ENCODE measurements around the gene FGF4. TPM values are rescaled to one million over a fixed set of nuclear protein-coding genes. Genes with fewer than 3 reads are reported as not detected.

The FGF4 gene
- total and polyA plus RNA-seq, 2 donors (not counting 3 experiments of a cell fraction or from before 2014, with no cell fraction given), result not detected

DNA sequence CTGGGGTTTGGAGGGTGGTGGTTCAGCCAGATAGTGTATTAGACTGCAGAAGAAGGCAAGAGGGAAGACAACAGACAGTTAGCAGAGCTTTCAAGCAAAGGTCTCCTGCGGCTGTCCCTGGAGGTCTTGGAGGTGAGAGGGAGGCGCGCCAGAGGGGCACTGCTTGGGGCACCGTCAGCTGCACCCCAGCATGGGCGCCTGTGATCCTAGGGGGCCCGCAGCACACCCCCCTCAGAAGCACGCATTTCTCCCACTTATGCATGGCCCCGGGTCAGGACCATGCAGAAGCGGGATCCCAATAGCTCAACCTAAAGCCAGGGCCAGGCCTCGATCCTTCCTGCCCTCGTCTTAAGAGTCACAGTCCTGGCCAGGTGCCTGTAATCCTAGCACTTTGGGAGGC, 26.5 kb downstream of the FGF4 start:
- Histone ChIP-seq H4K20me1 (replicated peaks; ENCODE audit: control insufficient read depth, extremely low read depth, insufficient read depth, low read length) (no peaks in the 10 kb centered on the region), H3K4me3 (replicated peaks in 1 of 3; ENCODE audit: insufficient read depth in 1 of 3, low read depth in 1 of 3, low read length in 3 of 3) (no peak overlapping the region), H3K36me3 (ENCODE audit: control insufficient read depth in 2 of 2, extremely low read depth in 1 of 2, insufficient read depth in 2 of 2, low read length in 2 of 2) (no peaks in the 10 kb centered on the region), H3K9me3 (replicated peaks; ENCODE audit: control insufficient read depth, insufficient read depth, low read length) (no peaks in the 10 kb centered on the region), H3K9ac (replicated peaks; ENCODE audit: extremely low read depth, insufficient read depth, low read length) (no peak overlapping the region), H3K4me2 (ENCODE audit: insufficient read depth, low read length) (no peak overlapping the region), H3K4me1 (ENCODE audit: control insufficient read depth, extremely low read depth, insufficient read depth, low read length) (peaks cover 5% of the 10 kb centered on the region), H3K79me2 (ENCODE audit: control insufficient read depth, insufficient read depth, low read length) (no peaks in the 10 kb centered on the region), H3K9me1 (replicated peaks; ENCODE audit: control insufficient read depth, extremely low read depth, insufficient read depth, low read length) (no peaks in the 10 kb centered on the region), H3K27me3 (ENCODE audit: control insufficient read depth in 2 of 2, insufficient read depth in 2 of 2, low read length in 2 of 2) (no peaks in the 10 kb centered on the region), H2AFZ (ENCODE audit: low read depth, low read length) (no peak overlapping the region), H3K27ac (ENCODE audit: insufficient read depth, low read depth, low read length) (no peak overlapping the region)
- no TSS peak for BruUV-seq (replicated peaks)
- TF ChIP-seq EZH2 (IDR thresholded peaks at IDR 0.05; ENCODE audit: borderline replicate concordance, low read depth, low read length, severe bottlenecking), result no peak
- no peak for TF ChIP-seq FOS (IDR thresholded peaks at IDR 0.05; ENCODE audit: borderline replicate concordance, insufficient read depth, low read length)
- TF ChIP-seq POLR2AphosphoS5 (IDR thresholded peaks at IDR 0.05; ENCODE audit: insufficient read depth, low read depth, low read length), result no peak
- no peak for TF ChIP-seq JUN (IDR thresholded peaks at IDR 0.05; ENCODE audit: borderline replicate concordance, insufficient read depth, insufficient read length, low read depth)
- TF ChIP-seq POLR2A (IDR thresholded peaks at IDR 0.05; ENCODE audit: low read depth, low read length), result no peak
- TF ChIP-seq, protein P1, sequence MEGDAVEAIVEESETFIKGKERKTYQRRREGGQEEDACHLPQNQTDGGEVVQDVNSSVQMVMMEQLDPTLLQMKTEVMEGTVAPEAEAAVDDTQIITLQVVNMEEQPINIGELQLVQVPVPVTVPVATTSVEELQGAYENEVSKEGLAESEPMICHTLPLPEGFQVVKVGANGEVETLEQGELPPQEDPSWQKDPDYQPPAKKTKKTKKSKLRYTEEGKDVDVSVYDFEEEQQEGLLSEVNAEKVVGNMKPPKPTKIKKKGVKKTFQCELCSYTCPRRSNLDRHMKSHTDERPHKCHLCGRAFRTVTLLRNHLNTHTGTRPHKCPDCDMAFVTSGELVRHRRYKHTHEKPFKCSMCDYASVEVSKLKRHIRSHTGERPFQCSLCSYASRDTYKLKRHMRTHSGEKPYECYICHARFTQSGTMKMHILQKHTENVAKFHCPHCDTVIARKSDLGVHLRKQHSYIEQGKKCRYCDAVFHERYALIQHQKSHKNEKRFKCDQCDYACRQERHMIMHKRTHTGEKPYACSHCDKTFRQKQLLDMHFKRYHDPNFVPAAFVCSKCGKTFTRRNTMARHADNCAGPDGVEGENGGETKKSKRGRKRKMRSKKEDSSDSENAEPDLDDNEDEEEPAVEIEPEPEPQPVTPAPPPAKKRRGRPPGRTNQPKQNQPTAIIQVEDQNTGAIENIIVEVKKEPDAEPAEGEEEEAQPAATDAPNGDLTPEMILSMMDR (IDR thresholded peaks at IDR 0.05; ENCODE audit: extremely low read depth in 1 of 2, insufficient read depth in 1 of 2, low read depth in 1 of 2, low read length in 2 of 2), result no peak
- TF ChIP-seq MYC (IDR thresholded peaks at IDR 0.05; ENCODE audit: low read depth, low read length), result no peak
- no peak for TF ChIP-seq GATA2 (IDR thresholded peaks at IDR 0.05; ENCODE audit: insufficient read depth, insufficient read length, low read depth, low read length)
- TF ChIP-seq, protein P2, sequence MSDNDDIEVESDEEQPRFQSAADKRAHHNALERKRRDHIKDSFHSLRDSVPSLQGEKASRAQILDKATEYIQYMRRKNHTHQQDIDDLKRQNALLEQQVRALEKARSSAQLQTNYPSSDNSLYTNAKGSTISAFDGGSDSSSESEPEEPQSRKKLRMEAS (IDR thresholded peaks at IDR 0.05; ENCODE audit: insufficient read depth, insufficient read length), result no peak
- ChIA-PET CTCF (interaction anchor here (0.7 kb wide), 1 partner anchor 10 kb away, joined by 3 read pairs; no protein-coding TSS in a partner anchor), POLR2A (no interaction called here)
- intact Hi-C loops (cut with micrococcal nuclease), result no loop called here
- dilution Hi-C loops (cut with MboI; ENCODE audit: extremely low pct_ligation_motif_present, low sequenced_read_pairs), result no loop called here
- FAIRE-seq (no peak), DNase-seq (ENCODE audit: low read depth, low spot score) (no peak)

All from endothelial cell of umbilical vein (primary cell).